CD4-positive, alpha-beta T cell treated with Interleukin-21 for 1 hour (primary cell): ENCODE results near the gene HES1.
"Not testable (repeated sequence)": the region's sequence is repeated elsewhere in the genome, so short reads cannot be mapped to it uniquely, and the experiment has no call there.

ENCODE experiments used
- DNase-seq: peaks from one replicate; pipeline ENCODE4 v3.0.0-alpha.2; 2020

The HES1 gene

GRCh38 chr3:194145702-194146101 lies 9.8 kb downstream of the HES1 start:
- DNase-seq, result no peak

- DNase-seq, result no peak
Observed at GRCh38 chr3:194147679-194148078, 11.7 kb downstream of the HES1 start.

- DNase-seq, result no peak
Observed at GRCh38 chr3:194148383-194148782, 12.4 kb downstream of the HES1 start.

- no peak for DNase-seq
Observed at GRCh38 chr3:194150252-194150934, 14.4 kb downstream of the HES1 start.

- not testable (repeated sequence) for DNase-seq
Observed at GRCh38 chr3:194150935-194151302, 15.0 kb downstream of the HES1 start.

- DNase-seq, result no peak
Observed at GRCh38 chr3:194154346-194154745, 18.4 kb downstream of the HES1 start.

- no peak for DNase-seq
Observed at GRCh38 chr3:194156095-194156494, 20.1 kb downstream of the HES1 start.

GRCh38 chr3:194158942-194159439 lies 23.0 kb downstream of the HES1 start:
- DNase-seq, result no peak

- DNase-seq, result no peak
Observed at GRCh38 chr3:194160158-194160557, 24.2 kb downstream of the HES1 start.

GRCh38 chr3:194161131-194162045 lies 25.4 kb downstream of the HES1 start:
- no peak for DNase-seq

GRCh38 chr3:194162070-194162678 lies 26.2 kb downstream of the HES1 start:
- no peak for DNase-seq

- DNase-seq, result no peak
Observed at GRCh38 chr3:194162817-194163584, 27.1 kb downstream of the HES1 start.

- DNase-seq, result no peak
Observed at GRCh38 chr3:194163697-194164096, 27.7 kb downstream of the HES1 start.

- no peak for DNase-seq
Observed at GRCh38 chr3:194164861-194165260, 28.9 kb downstream of the HES1 start.

- DNase-seq, result no peak
Observed at GRCh38 chr3:194165271-194166018, 29.5 kb downstream of the HES1 start.

- DNase-seq, result no peak
Observed at GRCh38 chr3:194166682-194167479, 30.9 kb downstream of the HES1 start.

GRCh38 chr3:194167480-194168282 lies 31.7 kb downstream of the HES1 start:
- DNase-seq, result no peak

- DNase-seq, result no peak
Observed at GRCh38 chr3:194168994-194169393, 33.0 kb downstream of the HES1 start.

- no peak for DNase-seq
Observed at GRCh38 chr3:194169595-194169994, 33.6 kb downstream of the HES1 start.

- DNase-seq, result no peak
Observed at GRCh38 chr3:194170793-194171192, 34.8 kb downstream of the HES1 start.
